H1 (cell line): ENCODE measurements around the gene ATXN3. TPM values are rescaled to one million over a fixed set of nuclear protein-coding genes. Genes with fewer than 3 reads are reported as not detected.

Experiments used
- POU5F1 ChIP-seq: IDR thresholded peaks from 2 replicates; pipeline ENCODE4 v1.6.1; 2011; ENCODE audit warnings: low read depth, mild to moderate bottlenecking, low read length, moderate library complexity
- RAD21 ChIP-seq, 2 experiments: IDR thresholded peaks in 1 of 2; conservative IDR thresholded peaks in 1 of 2; 2 replicates each; pipeline ENCODE4 v1.6.1; 2011; ENCODE audit warnings: low read depth in 2 of 2, low read length in 2 of 2, improper control_type of control experiment in 1 of 2, inconsistent platforms in 1 of 2, mild to moderate bottlenecking in 1 of 2, moderate library complexity in 1 of 2
- RXRA ChIP-seq: IDR thresholded peaks from 2 replicates; pipeline ENCODE4 v1.6.1; 2011; ENCODE audit warnings: low read depth, mild to moderate bottlenecking, low read length, moderate library complexity; ENCODE audit not compliant: insufficient read depth
- TBP ChIP-seq: IDR thresholded peaks from 2 replicates; pipeline ENCODE4 v1.6.1; 2011; ENCODE audit warnings: low read depth, low read length, improper control_type of control experiment
- polyA plus RNA-seq, 7 experiments: library from polyadenylated mRNA; depleted of rRNA in 3 of 7; stranded (reverse) in 5 of 7; unstranded in 2 of 7; fragments of >200 nt in 5 of 7; fragments of 200-250 nt in 2 of 7; gene quantifications; 1 replicate in 5 of 7; 2 replicates in 1 of 7; 4 replicates in 1 of 7; pipeline versions ENCODE4 v1.2.1 to v1.2.3, GENCODE V29; 2011 to 2013; ENCODE audit warnings: missing spikeins in 2 of 7, mixed read lengths in 2 of 7
- total RNA-seq: library from RNA; stranded (reverse); fragmentation: NEBNext Ultra II Directional; extraction: Animal tissue kit (Norgen Biotek cat#: 25700); gene quantifications from 2 replicates; pipeline ENCODE4 v1.2.1, GENCODE V29; 2021

Gene ATXN3
- total and polyA plus RNA-seq, 2 of the 8 experiments (the other 6 are each of a cell fraction or from before 2014, with no cell fraction given): 8.8 to 37.2 TPM

GRCh38 chr14:92108345-92109254 lies 2.2 kb upstream of the ATXN3 start (continued):
- no peak for TF ChIP-seq RAD21 (IDR thresholded peaks at IDR 0.05 in 1 of 2, conservative IDR thresholded peaks at IDR 0.05 in 1 of 2; ENCODE audit: low read depth in 2 of 2, low read length in 2 of 2)
- no peak for TF ChIP-seq RXRA
- peak; percentile 55; the same call in 1 of the 2 replicates for TF ChIP-seq POU5F1
- no peak for TF ChIP-seq TBP
